ENCODE results near the gene POLDIP2. TPM values are rescaled to one million over a fixed set of nuclear protein-coding genes. Genes with fewer than 3 reads are reported as not detected.
A peak's percentile ranks its signal among the peaks of the same experiment; 100 is the strongest.

POLDIP2 gene
- total RNA-seq, 1 experiment from 2014 or later = 105 TPM

GRCh38 chr17:28333083-28333746, 24.1 kb downstream of the POLDIP2 start:
- CTCF ChIA-PET = interaction anchor here (0.6 to 2.4 kb wide), 7 partner anchors 11 to 774 kb away, joined by 3 to 10 read pairs (median 4); no protein-coding TSS in a partner anchor
- peak overlapping the region; percentile 96 for H3K4me3 Mint-ChIP-seq (ENCODE audit: unreplicated experiment)
- no peaks in the 10 kb centered on the region for H3K27me3 Mint-ChIP-seq (ENCODE audit: insufficient read depth, unreplicated experiment)
- BruUV-seq (replicated peaks) = no TSS peak
- no peak for TF ChIP-seq CTCF (IDR thresholded peaks at IDR 0.05; ENCODE audit: unreplicated experiment)
- intact Hi-C loops (cut with micrococcal nuclease) = loop anchor here (10.0 kb wide), 1 partner anchor 212 kb away; no protein-coding TSS in a partner anchor
- peaks cover 39% of the 10 kb centered on the region for H3K36me3 Mint-ChIP-seq (ENCODE audit: insufficient read depth, unreplicated experiment)
- POLR2A ChIA-PET = interaction anchor here (0.6 to 4.2 kb wide), 4 partner anchors 13 to 122 kb away, joined by 3 to 107 read pairs (median 44); partner anchors contain the start of gene POLDIP2
- no peak overlapping the region for H3K27ac Mint-ChIP-seq (ENCODE audit: low read depth, unreplicated experiment)
- H3K4me1 Mint-ChIP-seq (ENCODE audit: insufficient read depth, unreplicated experiment) = peaks cover 34% of the 10 kb centered on the region
- no peaks in the 10 kb centered on the region for H3K9me3 Mint-ChIP-seq (ENCODE audit: unreplicated experiment)
- DNase-seq (ENCODE audit: unreplicated experiment) = no peak

- H3K4me3 Mint-ChIP-seq (ENCODE audit: unreplicated experiment) = no peak overlapping the region
- no peaks in the 10 kb centered on the region for H3K27me3 Mint-ChIP-seq (ENCODE audit: insufficient read depth, unreplicated experiment)
- H3K9me3 Mint-ChIP-seq (ENCODE audit: unreplicated experiment) = no peaks in the 10 kb centered on the region
- intact Hi-C loops (cut with micrococcal nuclease) = loop anchor here (10.0 kb wide), 1 partner anchor 213 kb away; no protein-coding TSS in a partner anchor
- no TSS peak for BruUV-seq (replicated peaks)
- no peak for DNase-seq (ENCODE audit: unreplicated experiment)
- CTCF ChIA-PET = interaction anchor here (0.5 to 2.3 kb wide), 7 partner anchors 11 to 100 kb away, joined by 3 to 11 read pairs (median 5); no protein-coding TSS in a partner anchor
- no peak for TF ChIP-seq CTCF (IDR thresholded peaks at IDR 0.05; ENCODE audit: unreplicated experiment)
- H3K36me3 Mint-ChIP-seq (ENCODE audit: insufficient read depth, unreplicated experiment) = peaks cover 52% of the 10 kb centered on the region
- POLR2A ChIA-PET = no interaction called here
- H3K4me1 Mint-ChIP-seq (ENCODE audit: insufficient read depth, unreplicated experiment) = peaks cover 21% of the 10 kb centered on the region
- no peak overlapping the region for H3K27ac Mint-ChIP-seq (ENCODE audit: low read depth, unreplicated experiment)
Measured at GRCh38 chr17:28331891-28332420, 25.4 kb downstream of the POLDIP2 start.

- peaks cover 56% of the 10 kb centered on the region for H3K36me3 Mint-ChIP-seq (ENCODE audit: insufficient read depth, unreplicated experiment)
- no peaks in the 10 kb centered on the region for H3K9me3 Mint-ChIP-seq (ENCODE audit: unreplicated experiment)
- no peak overlapping the region for H3K4me3 Mint-ChIP-seq (ENCODE audit: unreplicated experiment)
- peaks cover 18% of the 10 kb centered on the region for H3K4me1 Mint-ChIP-seq (ENCODE audit: insufficient read depth, unreplicated experiment)
- TF ChIP-seq CTCF (IDR thresholded peaks at IDR 0.05; ENCODE audit: unreplicated experiment) = no peak
- BruUV-seq (replicated peaks) = no TSS peak
- H3K27me3 Mint-ChIP-seq (ENCODE audit: insufficient read depth, unreplicated experiment) = no peaks in the 10 kb centered on the region
- no peak overlapping the region for H3K27ac Mint-ChIP-seq (ENCODE audit: low read depth, unreplicated experiment)
- ChIA-PET CTCF (interaction anchor here (1.0 to 2.3 kb wide), 4 partner anchors 10 to 209 kb away, joined by 4 to 11 read pairs (median 6); no protein-coding TSS in a partner anchor), POLR2A (no interaction called here)
- intact Hi-C loops (cut with micrococcal nuclease) = loop anchor here (10.0 kb wide), 1 partner anchor 214 kb away; no protein-coding TSS in a partner anchor
- DNase-seq (ENCODE audit: unreplicated experiment) = no peak
Measured at GRCh38 chr17:28330671-28331070, 26.7 kb downstream of the POLDIP2 start.

- Mint-ChIP-seq H3K36me3 (ENCODE audit: insufficient read depth, unreplicated experiment) (peaks cover 54% of the 10 kb centered on the region), H3K27ac (ENCODE audit: low read depth, unreplicated experiment) (no peak overlapping the region), H3K27me3 (ENCODE audit: insufficient read depth, unreplicated experiment) (no peaks in the 10 kb centered on the region), H3K4me3 (ENCODE audit: unreplicated experiment) (no peak overlapping the region), H3K9me3 (ENCODE audit: unreplicated experiment) (no peaks in the 10 kb centered on the region), H3K4me1 (ENCODE audit: insufficient read depth, unreplicated experiment) (peaks cover 5% of the 10 kb centered on the region)
- BruUV-seq (replicated peaks) = TSS peak; percentile 4
- intact Hi-C loops (cut with micrococcal nuclease) = loop anchor here (5.0 kb wide), 1 partner anchor 321 kb away; no protein-coding TSS in a partner anchor
- DNase-seq (ENCODE audit: unreplicated experiment) = no peak
- CTCF ChIA-PET = interaction anchor here (0.6 to 2.3 kb wide), 8 partner anchors 10 to 524 kb away, joined by 3 to 14 read pairs (median 4); no protein-coding TSS in a partner anchor
- POLR2A ChIA-PET = interaction anchor here (0.6 to 1.1 kb wide), 3 partner anchors 19 to 275 kb away, joined by 3 read pairs; no protein-coding TSS in a partner anchor
- no peak for TF ChIP-seq CTCF (IDR thresholded peaks at IDR 0.05; ENCODE audit: unreplicated experiment)
Measured at GRCh38 chr17:28328325-28328724, 29.0 kb downstream of the POLDIP2 start.
